AG09309 (cell line): ENCODE data around the gene MEIS2.

ENCODE experiments used
- DNase-seq: peaks from one replicate; pipeline ENCODE4 v3.0.0-alpha.2; 2010; ENCODE audit warnings: low read depth
- H3K4me3 ChIP-seq: 2 replicates; pipeline ENCODE4 v1.5.1; 2011; ENCODE audit warnings: mild to moderate bottlenecking, low read depth, low read length, moderate library complexity; ENCODE audit not compliant: control insufficient read depth
- TF ChIP-seq, protein P1 (sequence below): IDR thresholded peaks from 2 replicates; pipeline ENCODE4 v1.5.1; 2011; ENCODE audit warnings: mild to moderate bottlenecking, low read depth, low read length, inconsistent platforms; ENCODE audit not compliant: insufficient read depth, control insufficient read depth; ENCODE audit errors: missing control alignments

Gene MEIS2

GRCh38 chr15:37050345-37050744 is 50.0 kb downstream of the MEIS2 start:
- H3K4me3 ChIP-seq: no peak overlapping the region
- TF ChIP-seq, protein P1, sequence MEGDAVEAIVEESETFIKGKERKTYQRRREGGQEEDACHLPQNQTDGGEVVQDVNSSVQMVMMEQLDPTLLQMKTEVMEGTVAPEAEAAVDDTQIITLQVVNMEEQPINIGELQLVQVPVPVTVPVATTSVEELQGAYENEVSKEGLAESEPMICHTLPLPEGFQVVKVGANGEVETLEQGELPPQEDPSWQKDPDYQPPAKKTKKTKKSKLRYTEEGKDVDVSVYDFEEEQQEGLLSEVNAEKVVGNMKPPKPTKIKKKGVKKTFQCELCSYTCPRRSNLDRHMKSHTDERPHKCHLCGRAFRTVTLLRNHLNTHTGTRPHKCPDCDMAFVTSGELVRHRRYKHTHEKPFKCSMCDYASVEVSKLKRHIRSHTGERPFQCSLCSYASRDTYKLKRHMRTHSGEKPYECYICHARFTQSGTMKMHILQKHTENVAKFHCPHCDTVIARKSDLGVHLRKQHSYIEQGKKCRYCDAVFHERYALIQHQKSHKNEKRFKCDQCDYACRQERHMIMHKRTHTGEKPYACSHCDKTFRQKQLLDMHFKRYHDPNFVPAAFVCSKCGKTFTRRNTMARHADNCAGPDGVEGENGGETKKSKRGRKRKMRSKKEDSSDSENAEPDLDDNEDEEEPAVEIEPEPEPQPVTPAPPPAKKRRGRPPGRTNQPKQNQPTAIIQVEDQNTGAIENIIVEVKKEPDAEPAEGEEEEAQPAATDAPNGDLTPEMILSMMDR: no peak
- no peak for DNase-seq

DNA sequence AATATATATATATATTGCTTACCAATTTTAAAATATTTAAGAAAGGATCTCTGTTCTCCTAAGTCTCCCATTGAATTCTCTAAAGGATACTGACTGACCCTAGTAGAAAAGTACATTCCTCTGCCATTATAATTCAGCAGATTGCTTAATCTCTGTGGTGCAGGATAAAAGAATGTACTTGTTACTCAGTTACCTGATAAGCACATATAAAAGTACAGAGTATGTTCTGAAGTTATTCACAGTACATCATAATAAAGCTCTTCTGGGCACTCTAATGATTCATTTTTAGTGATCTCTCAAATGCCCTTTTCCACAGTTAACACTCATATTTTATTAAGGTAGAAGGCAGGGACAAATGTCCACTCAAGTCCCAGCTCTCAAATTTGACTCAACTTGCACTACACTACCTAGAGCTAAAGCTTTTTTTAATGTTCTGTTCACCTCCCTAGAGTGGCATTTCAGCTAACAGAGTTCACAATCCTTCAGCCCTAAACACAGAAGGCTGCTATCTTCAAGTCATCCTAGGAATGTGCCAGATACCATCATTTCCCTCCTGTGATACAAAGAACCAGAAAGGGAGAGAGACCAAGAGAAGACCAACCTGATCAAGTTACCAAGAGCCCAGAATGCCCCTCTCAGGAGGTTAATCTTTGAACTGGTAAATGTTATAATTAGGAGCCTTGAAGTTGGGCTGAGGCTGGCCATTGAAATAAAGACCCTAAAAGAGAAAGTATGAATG is 53.3 kb downstream of the MEIS2 start:
- peak; percentile 38 for DNase-seq
- TF ChIP-seq, protein P1: no peak
- H3K4me3 ChIP-seq: no peak overlapping the region

GRCh38 chr15:37045859-37046740 is 54.2 kb downstream of the MEIS2 start:
- H3K4me3 ChIP-seq: no peak overlapping the region
- TF ChIP-seq, protein P1: no peak
- no peak for DNase-seq

DNA sequence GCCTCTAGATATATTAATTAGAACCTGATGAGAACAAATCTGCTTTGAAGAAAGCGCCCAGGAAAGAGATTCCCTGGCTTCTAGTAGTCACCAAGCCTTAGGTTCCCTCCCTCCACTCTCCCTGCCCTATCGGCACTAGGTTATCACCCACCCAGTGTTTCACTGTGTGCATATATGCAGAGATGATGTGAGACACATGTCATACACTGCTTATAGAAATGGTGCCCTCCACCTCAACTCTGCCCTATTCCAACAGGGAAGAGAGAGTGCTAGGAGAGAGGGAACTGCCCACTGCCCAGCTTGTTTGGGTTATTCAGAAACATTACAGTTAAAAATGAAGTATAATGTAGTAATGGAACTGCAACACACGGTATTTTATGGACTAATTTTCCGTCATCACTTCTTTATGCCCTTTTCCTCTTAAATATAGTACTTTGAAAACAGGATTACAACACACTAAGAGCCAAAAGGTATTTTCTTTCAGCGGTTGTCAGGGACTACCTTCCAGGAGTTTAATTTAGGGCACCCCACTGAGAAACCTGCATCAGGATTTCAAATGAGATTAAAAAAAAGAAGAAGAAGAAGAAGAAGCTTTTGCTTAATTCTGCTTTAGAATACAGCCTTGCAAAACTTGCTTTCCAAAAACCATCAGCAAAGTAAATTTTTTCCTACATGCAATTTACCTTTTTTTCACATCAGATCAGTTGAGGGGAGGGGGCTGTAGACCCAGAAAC is 55.3 kb downstream of the MEIS2 start:
- H3K4me3 ChIP-seq: no peak overlapping the region
- TF ChIP-seq, protein P1: no peak
- DNase-seq: no peak

- TF ChIP-seq, protein P1: no peak
- DNase-seq: no peak
- H3K4me3 ChIP-seq: no peak overlapping the region
Observed at GRCh38 chr15:37041836-37042235, 58.5 kb downstream of the MEIS2 start.

DNA sequence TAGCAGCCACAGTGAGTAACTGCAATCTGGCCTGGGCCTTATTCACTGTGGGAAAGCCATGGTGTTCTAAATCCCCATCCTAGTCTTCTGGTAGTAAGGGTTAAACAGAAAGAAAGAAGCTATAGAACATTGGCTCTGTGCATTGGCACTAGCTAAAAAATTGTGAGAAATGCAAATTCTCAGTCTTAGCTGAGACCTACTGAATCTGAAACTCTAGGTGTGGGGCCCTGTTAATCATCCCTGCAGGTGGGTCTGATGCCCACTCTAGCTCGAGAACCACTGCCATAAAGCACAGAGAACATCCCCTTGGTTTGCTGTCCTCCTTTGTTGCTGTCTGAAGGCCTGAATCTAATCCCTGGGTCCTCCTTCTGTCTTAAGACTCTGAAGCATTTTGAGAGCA is 59.3 kb downstream of the MEIS2 start:
- no peak overlapping the region for H3K4me3 ChIP-seq
- TF ChIP-seq, protein P1: no peak
- no peak for DNase-seq
